ENCODE data around the gene GRIK5. TPM values are rescaled to one million over a fixed set of nuclear protein-coding genes. Genes with fewer than 3 reads are reported as not detected.
A peak's percentile ranks its signal among the peaks of the same experiment; 100 is the strongest.

GRIK5 gene
- total and polyA plus RNA-seq, 7 experiments from 2014 or later: 0.09 to 3.5 (median 0.74) TPM; not detected in 1

GRCh38 chr19:42097461-42097860, 27.5 kb upstream of the GRIK5 start:
- Histone ChIP-seq H3K27ac (ENCODE audit: low read depth, low read length) (no peak overlapping the region), H3K36me3 (ENCODE audit: control insufficient read depth in 2 of 3, insufficient read depth in 3 of 3, low read length in 3 of 3) (peaks cover 0 to 61% (median 19%) of the 10 kb centered on the region in 3 experiments), H3K4me3 (ENCODE audit: low read length) (no peak overlapping the region), H3K27me3 (ENCODE audit: control insufficient read depth in 2 of 2, insufficient read depth in 2 of 2, low read length in 2 of 2) (no peaks in the 10 kb centered on the region), H3K9me3 (ENCODE audit: control insufficient read depth in 2 of 3, low read length in 3 of 3) (no peaks in the 10 kb centered on the region), H3K4me1 (ENCODE audit: control insufficient read depth in 2 of 2, insufficient read depth in 2 of 2, low read length in 2 of 2) (no peaks in the 10 kb centered on the region)
- intact Hi-C loops (cut with micrococcal nuclease): loop anchor here in 1 of 2 donors (10.0 kb wide), 1 partner anchor 63 kb away; no protein-coding TSS in a partner anchor
- Mint-ChIP-seq H3K36me3 (peaks cover 10 to 44% (median 20%) of the 10 kb centered on the region in 5 donors), H3K27me3 (no peaks in the 10 kb centered on the region), H3K4me3 (no peak overlapping the region), H3K27ac (no peak overlapping the region), H3K9me3 (no peaks in the 10 kb centered on the region), H3K4me1 (peaks cover 0 to 7% (median 2%) of the 10 kb centered on the region in 7 donors)
- no peak for DNase-seq
- POLR2A ChIA-PET: interaction anchor here (0.7 to 0.9 kb wide), 3 partner anchors 17 to 138 kb away, joined by 3 to 5 read pairs (median 3); partner anchors contain the start of gene ZNF574
- CTCF ChIA-PET: interaction anchor here (0.7 kb wide), 1 partner anchor 304 kb away, joined by 3 read pairs; no protein-coding TSS in a partner anchor
- no peak for ATAC-seq

GRCh38 chr19:42096255-42096837, 26.3 kb upstream of the GRIK5 start:
- H3K4me3 Mint-ChIP-seq: no peak overlapping the region
- ChIA-PET POLR2A (no interaction called here), CTCF (interaction anchor here (0.7 kb wide), 1 partner anchor 1280 kb away, joined by 3 read pairs; no protein-coding TSS in a partner anchor)

GRCh38 chr19:42095814-42096230, 25.8 kb upstream of the GRIK5 start:
- no peak overlapping the region for H3K27ac Mint-ChIP-seq
- CTCF ChIA-PET: interaction anchor here (0.7 kb wide), 1 partner anchor 1279 kb away, joined by 3 read pairs; no protein-coding TSS in a partner anchor
- no peaks in the 10 kb centered on the region for H3K4me1 ChIP-seq (ENCODE audit: control insufficient read depth in 2 of 2, insufficient read depth in 2 of 2, low read length in 2 of 2)
- no peaks in the 10 kb centered on the region for H3K9me3 Mint-ChIP-seq
- H3K4me3 ChIP-seq (ENCODE audit: low read length): no peak overlapping the region
- H3K27me3 Mint-ChIP-seq: no peaks in the 10 kb centered on the region
- ATAC-seq (no peak), DNase-seq (no peak)
- H3K4me3 Mint-ChIP-seq: no peak overlapping the region
- POLR2A ChIA-PET: no interaction called here
- H3K9me3 ChIP-seq (ENCODE audit: control insufficient read depth in 2 of 3, low read length in 3 of 3): no peaks in the 10 kb centered on the region
- H3K4me1 Mint-ChIP-seq: peaks cover 0 to 15% (median 7%) of the 10 kb centered on the region in 7 donors
- peaks cover 0 to 66% (median 19%) of the 10 kb centered on the region in 3 experiments for H3K36me3 ChIP-seq (ENCODE audit: control insufficient read depth in 2 of 3, insufficient read depth in 3 of 3, low read length in 3 of 3)
- H3K36me3 Mint-ChIP-seq: peaks cover 10 to 42% (median 16%) of the 10 kb centered on the region in 5 donors
- intact Hi-C loops (cut with micrococcal nuclease): loop anchor here in 1 of 2 donors (10.0 kb wide), 1 partner anchor 61 kb away; no protein-coding TSS in a partner anchor
- H3K27ac ChIP-seq (ENCODE audit: low read depth, low read length): no peak overlapping the region
- no peaks in the 10 kb centered on the region for H3K27me3 ChIP-seq (ENCODE audit: control insufficient read depth in 2 of 2, insufficient read depth in 2 of 2, low read length in 2 of 2)

More at GRCh38 chr19:42096255-42096837, 26.3 kb upstream of the GRIK5 start:
- H3K4me3 ChIP-seq (ENCODE audit: low read length): no peak overlapping the region
- H3K9me3 ChIP-seq (ENCODE audit: control insufficient read depth in 2 of 3, low read length in 3 of 3): no peaks in the 10 kb centered on the region
- H3K4me1 ChIP-seq (ENCODE audit: control insufficient read depth in 2 of 2, insufficient read depth in 2 of 2, low read length in 2 of 2): no peaks in the 10 kb centered on the region
- no peak for ATAC-seq
- Mint-ChIP-seq H3K36me3 (peaks cover 10 to 43% (median 19%) of the 10 kb centered on the region in 5 donors), H3K4me1 (peaks cover 0 to 10% (median 6%) of the 10 kb centered on the region in 7 donors), H3K27me3 (no peaks in the 10 kb centered on the region), H3K27ac (peak overlapping the region in 1 of 9 donors; percentile 21), H3K9me3 (no peaks in the 10 kb centered on the region)
- H3K36me3 ChIP-seq (ENCODE audit: control insufficient read depth in 2 of 3, insufficient read depth in 3 of 3, low read length in 3 of 3): peaks cover 0 to 65% (median 19%) of the 10 kb centered on the region in 3 experiments
- H3K27me3 ChIP-seq (ENCODE audit: control insufficient read depth in 2 of 2, insufficient read depth in 2 of 2, low read length in 2 of 2): no peaks in the 10 kb centered on the region
- intact Hi-C loops (cut with micrococcal nuclease): loop anchor here in 1 of 2 donors (10.0 kb wide), 1 partner anchor 62 kb away; no protein-coding TSS in a partner anchor
- no peak overlapping the region for H3K27ac ChIP-seq (ENCODE audit: low read depth, low read length)
- no peak for DNase-seq

- Histone ChIP-seq H3K4me1 (ENCODE audit: control insufficient read depth in 2 of 2, insufficient read depth in 2 of 2, low read length in 2 of 2) (no peaks in the 10 kb centered on the region), H3K27ac (ENCODE audit: low read depth, low read length) (no peak overlapping the region), H3K9me3 (ENCODE audit: control insufficient read depth in 2 of 3, low read length in 3 of 3) (no peaks in the 10 kb centered on the region), H3K27me3 (ENCODE audit: control insufficient read depth in 2 of 2, insufficient read depth in 2 of 2, low read length in 2 of 2) (no peaks in the 10 kb centered on the region), H3K4me3 (ENCODE audit: low read length) (no peak overlapping the region), H3K36me3 (ENCODE audit: control insufficient read depth in 2 of 3, insufficient read depth in 3 of 3, low read length in 3 of 3) (peaks cover 0 to 65% (median 19%) of the 10 kb centered on the region in 3 experiments)
- peaks cover 13 to 46% (median 16%) of the 10 kb centered on the region in 5 donors for H3K36me3 Mint-ChIP-seq
- intact Hi-C loops (cut with micrococcal nuclease): loop anchor here in 1 of 2 donors (10.0 kb wide), 1 partner anchor 60 kb away; no protein-coding TSS in a partner anchor
- H3K9me3 Mint-ChIP-seq: no peaks in the 10 kb centered on the region
- CTCF ChIA-PET: interaction anchor here (0.7 kb wide), 1 partner anchor 1278 kb away, joined by 3 read pairs; no protein-coding TSS in a partner anchor
- ATAC-seq: no peak
- POLR2A ChIA-PET: no interaction called here
- no peak overlapping the region for H3K27ac Mint-ChIP-seq
- H3K27me3 Mint-ChIP-seq: no peaks in the 10 kb centered on the region
- no peak for DNase-seq
- no peak overlapping the region for H3K4me3 Mint-ChIP-seq
- peaks cover 0 to 19% (median 12%) of the 10 kb centered on the region in 7 donors for H3K4me1 Mint-ChIP-seq
Measured at GRCh38 chr19:42095142-42095813, 25.3 kb upstream of the GRIK5 start.

GRCh38 chr19:42093926-42094325, 23.9 kb upstream of the GRIK5 start:
- CTCF ChIA-PET: interaction anchor here (1.0 to 1.6 kb wide), 2 partner anchors 16 to 21 kb away, joined by 3 read pairs; no protein-coding TSS in a partner anchor
- Mint-ChIP-seq H3K9me3 (no peaks in the 10 kb centered on the region), H3K36me3 (peaks cover 13 to 40% (median 16%) of the 10 kb centered on the region in 5 donors), H3K27ac (peak overlapping the region in 1 of 9 donors; percentile 48), H3K4me1 (peaks cover 7 to 29% (median 19%) of the 10 kb centered on the region in 7 donors), H3K4me3 (no peak overlapping the region), H3K27me3 (no peaks in the 10 kb centered on the region)
- Histone ChIP-seq H3K36me3 (ENCODE audit: control insufficient read depth in 2 of 3, insufficient read depth in 3 of 3, low read length in 3 of 3) (peaks cover 0 to 56% (median 19%) of the 10 kb centered on the region in 3 experiments), H3K9me3 (ENCODE audit: control insufficient read depth in 2 of 3, low read length in 3 of 3) (no peaks in the 10 kb centered on the region), H3K27ac (ENCODE audit: low read depth, low read length) (no peak overlapping the region), H3K27me3 (ENCODE audit: control insufficient read depth in 2 of 2, insufficient read depth in 2 of 2, low read length in 2 of 2) (no peaks in the 10 kb centered on the region), H3K4me1 (ENCODE audit: control insufficient read depth in 2 of 2, insufficient read depth in 2 of 2, low read length in 2 of 2) (no peaks in the 10 kb centered on the region), H3K4me3 (ENCODE audit: low read length) (no peak overlapping the region)
- POLR2A ChIA-PET: no interaction called here
- intact Hi-C loops (cut with micrococcal nuclease): loop anchor here in 1 of 2 donors (10.0 kb wide), 1 partner anchor 59 kb away; no protein-coding TSS in a partner anchor
- ATAC-seq: no peak
- no peak for DNase-seq

- ATAC-seq (no peak), DNase-seq (no peak)
- no peaks in the 10 kb centered on the region for H3K9me3 Mint-ChIP-seq
- no peak overlapping the region for H3K27ac Mint-ChIP-seq
- Histone ChIP-seq H3K9me3 (ENCODE audit: control insufficient read depth in 2 of 3, low read length in 3 of 3) (no peaks in the 10 kb centered on the region), H3K27me3 (ENCODE audit: control insufficient read depth in 2 of 2, insufficient read depth in 2 of 2, low read length in 2 of 2) (no peaks in the 10 kb centered on the region), H3K4me1 (ENCODE audit: control insufficient read depth in 2 of 2, insufficient read depth in 2 of 2, low read length in 2 of 2) (no peaks in the 10 kb centered on the region), H3K4me3 (ENCODE audit: low read length) (no peak overlapping the region), H3K27ac (ENCODE audit: low read depth, low read length) (no peak overlapping the region), H3K36me3 (ENCODE audit: control insufficient read depth in 2 of 3, insufficient read depth in 3 of 3, low read length in 3 of 3) (peaks cover 0 to 52% (median 19%) of the 10 kb centered on the region in 3 experiments)
- intact Hi-C loops (cut with micrococcal nuclease): loop anchor here in 1 of 2 donors (10.0 kb wide), 1 partner anchor 59 kb away; no protein-coding TSS in a partner anchor
- H3K4me3 Mint-ChIP-seq: no peak overlapping the region
- H3K36me3 Mint-ChIP-seq: peaks cover 13 to 39% (median 16%) of the 10 kb centered on the region in 5 donors
- H3K4me1 Mint-ChIP-seq: peaks cover 10 to 33% (median 23%) of the 10 kb centered on the region in 7 donors
- ChIA-PET POLR2A (no interaction called here), CTCF (interaction anchor here (1.6 kb wide), 1 partner anchor 16 kb away, joined by 3 read pairs; no protein-coding TSS in a partner anchor)
- no peaks in the 10 kb centered on the region for H3K27me3 Mint-ChIP-seq
Measured at GRCh38 chr19:42093505-42093904, 23.5 kb upstream of the GRIK5 start.
